Activated T-helper 17 cell treated with anti-CD3 and anti-CD28 coated beads, Interleukin-2, amount 50 U/mL, for 72 hours (primary cell): ENCODE results near the gene PDIA4. TPM values are rescaled to one million over a fixed set of nuclear protein-coding genes. Genes with fewer than 3 reads are reported as not detected.

ENCODE experiments used
- ATAC-seq: fragments of 150-1000 bp; cut with Tn5 transposase; replicated peaks from 2 replicates; pipeline ENCODE4 v1.10.0; 2021; ENCODE audit warnings: mild to moderate bottlenecking, moderate library complexity
- H3K27ac Mint-ChIP-seq: one replicate; pipeline ENCODE4 v1.8.0; 2022; ENCODE audit warnings: mixed read lengths
- H3K27me3 Mint-ChIP-seq: one replicate; pipeline ENCODE4 v1.8.0; 2022; ENCODE audit warnings: mixed read lengths
- H3K36me3 Mint-ChIP-seq: one replicate; pipeline ENCODE4 v1.8.0; 2022; ENCODE audit warnings: low read depth, mild to moderate bottlenecking, mixed read lengths
- H3K4me1 Mint-ChIP-seq: one replicate; pipeline ENCODE4 v1.8.0; 2022; ENCODE audit warnings: mixed read lengths
- H3K4me3 Mint-ChIP-seq: one replicate; pipeline ENCODE4 v1.8.0; 2022; ENCODE audit warnings: mild to moderate bottlenecking, mixed read lengths
- H3K9me3 Mint-ChIP-seq: one replicate; pipeline ENCODE4 v1.8.0; 2022; ENCODE audit warnings: mixed read lengths
- total RNA-seq, 2 donors: library from RNA; stranded (reverse); gene quantifications; one replicate each; pipeline ENCODE4 v1.2.3, GENCODE V29; 2022

Gene PDIA4
- total RNA-seq, 2 donors from 2014 or later = 54.2 to 95.7 TPM

- Mint-ChIP-seq H3K27me3 (no peaks in the 10 kb centered on the region), H3K4me1 (no peaks in the 10 kb centered on the region)
Measured at GRCh38 chr7:148954766-148955165, 73.5 kb downstream of the PDIA4 start.

DNA sequence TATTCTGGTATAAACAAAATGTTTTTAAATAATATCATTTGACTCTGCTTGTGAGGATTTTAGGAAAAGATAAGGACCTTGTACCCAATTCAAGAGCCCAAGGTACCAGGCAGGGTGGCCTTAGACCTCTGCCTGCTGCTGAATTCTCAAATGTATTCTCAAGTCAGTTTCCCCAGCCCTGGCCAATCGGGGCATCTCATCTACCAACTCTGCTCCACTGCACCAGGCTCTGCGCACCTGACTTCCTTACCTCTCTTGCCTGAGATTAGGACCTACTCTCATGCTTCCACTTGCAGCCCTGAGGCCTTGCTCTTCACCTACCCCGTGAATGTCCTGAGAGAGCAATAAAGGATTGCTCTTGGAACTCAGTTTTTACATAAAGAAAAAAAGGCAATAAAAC lies 74.6 kb downstream of the PDIA4 start:
- H3K27ac Mint-ChIP-seq = no peak overlapping the region
- H3K36me3 Mint-ChIP-seq = no peaks in the 10 kb centered on the region
- H3K4me3 Mint-ChIP-seq = no peak overlapping the region
- no peaks in the 10 kb centered on the region for H3K27me3 Mint-ChIP-seq
- no peaks in the 10 kb centered on the region for H3K4me1 Mint-ChIP-seq
- H3K9me3 Mint-ChIP-seq = no peaks in the 10 kb centered on the region
- no peak for ATAC-seq

More at GRCh38 chr7:148954766-148955165, 73.5 kb downstream of the PDIA4 start:
- Mint-ChIP-seq H3K9me3 (no peaks in the 10 kb centered on the region), H3K4me3 (no peak overlapping the region), H3K27ac (no peak overlapping the region), H3K36me3 (no peaks in the 10 kb centered on the region)
- no peak for ATAC-seq

Other genes with a start within 250 kb of the PDIA4 start
- 10 to 100 TPM; 73.2 to 77.5 TPM for gene EZH2, start 144.2 kb downstream of the PDIA4 start, total RNA-seq
- gene ZNF786, start 62.2 kb upstream of the PDIA4 start, total RNA-seq = 1 to 10 TPM; 4.9 to 5.7 TPM
- under 1 TPM; 0.39 to 0.77 TPM for gene ZNF425, start 97.8 kb upstream of the PDIA4 start, total RNA-seq
- gene ZNF398, start 118.9 kb upstream of the PDIA4 start, total RNA-seq = 10 to 100 TPM; 11.3 to 13.8 TPM
- 100 to 1,000 TPM; 103 to 105 TPM for gene ZNF282, start 167.0 kb upstream of the PDIA4 start, total RNA-seq
- 10 to 100 TPM in 1 of 2 donors, 1 to 10 TPM in 1; 9.3 to 19.5 TPM for gene ZNF212, start 211.1 kb upstream of the PDIA4 start, total RNA-seq
- 10 to 100 TPM; 12.7 to 17.3 TPM for gene ZNF783, start 233.7 kb upstream of the PDIA4 start, total RNA-seq